SK-N-SH (cell line): ENCODE results near the gene FMN1. TPM values are rescaled to one million over a fixed set of nuclear protein-coding genes. Genes with fewer than 3 reads are reported as not detected.

Experiments
- CTCF ChIA-PET: fragments of 300-600, 350-600 bp; formaldehyde crosslinking; extraction: SDS; loops from one replicate; lab custom pipeline; 2021; lab: Yijun Ruan, JAX
- POLR2A ChIA-PET: fragments of 350-600 bp; sonication (Branson Sonifier 250); formaldehyde crosslinking; extraction: SDS; loops from one replicate; lab custom pipeline; 2020; ENCODE audit warnings: antibody characterized with exemption, inconsistent platforms; lab: Yijun Ruan, JAX
- DNase-seq: peaks from one replicate; pipeline ENCODE4 v3.0.0; 2012
- H2AFZ ChIP-seq: fragments of 200-600 bp; sonication (generic); 2 replicates; pipeline ENCODE4 v1.8.1; 2016; ENCODE audit warnings: antibody characterized with exemption, mild to moderate bottlenecking, low read depth
- H3F3A ChIP-seq: fragments of 200-600 bp; sonication (generic); replicated peaks from 2 replicates; pipeline ENCODE3; 2016; ENCODE audit warnings: antibody characterized with exemption, mild to moderate bottlenecking; ENCODE audit not compliant: insufficient read depth
- H3K27ac ChIP-seq, 2 experiments: fragments of 200-500 bp in 1 of 2; fragments of 200-600 bp in 1 of 2; sonication (Bioruptor generic) in 1 of 2; sonication (generic), shearing (Covaris generic) in 1 of 2; 2 replicates each; pipeline versions ENCODE4 v1.5.1 to v1.6.1; 2014 to 2016; ENCODE audit warnings: low read depth in 2 of 2, inconsistent platforms in 1 of 2, low read length in 1 of 2, mild to moderate bottlenecking in 1 of 2, mixed read lengths in 1 of 2
- H3K27me3 ChIP-seq: fragments of 200-600 bp; sonication (generic), shearing (Covaris generic); 2 replicates; pipeline ENCODE4 v1.6.1; 2016; ENCODE audit warnings: mixed run types; ENCODE audit not compliant: insufficient read depth
- H3K36me3 ChIP-seq, 2 experiments: fragments of 200-500 bp in 1 of 2; fragments of 200-600 bp in 1 of 2; sonication (Bioruptor generic) in 1 of 2; sonication (generic) in 1 of 2; replicated peaks in 1 of 2; 2 replicates each; pipeline versions ENCODE3 to v1.5.1; 2014 to 2016; ENCODE audit warnings: low read length in 1 of 2, mild to moderate bottlenecking in 1 of 2; ENCODE audit not compliant: insufficient read depth in 2 of 2, control insufficient read depth in 1 of 2
- H3K4me1 ChIP-seq, 2 experiments: fragments of 200-500 bp in 1 of 2; fragments of 200-600 bp in 1 of 2; sonication (Bioruptor generic) in 1 of 2; sonication (generic), shearing (Covaris generic) in 1 of 2; 2 replicates each; pipeline versions ENCODE4 v1.5.1 to v1.6.1; 2014 to 2016; ENCODE audit warnings: low read depth in 1 of 2, low read length in 1 of 2, mixed run types in 1 of 2; ENCODE audit not compliant: insufficient read depth in 2 of 2, control insufficient read depth in 1 of 2
- H3K4me2 ChIP-seq: fragments of 200-600 bp; sonication (generic), shearing (Covaris generic); 2 replicates; pipeline ENCODE4 v1.6.1; 2017; ENCODE audit warnings: mixed run types
- H3K4me3 ChIP-seq, 2 experiments: fragments of 200-500 bp in 1 of 2; fragments of 200-600 bp in 1 of 2; sonication (Bioruptor generic) in 1 of 2; sonication (generic), shearing (Covaris generic) in 1 of 2; 2 replicates each; pipeline versions ENCODE4 v1.5.1 to v1.8.1; 2014 to 2016; ENCODE audit warnings: low read depth in 2 of 2, inconsistent platforms in 1 of 2, low read length in 1 of 2, mild to moderate bottlenecking in 1 of 2, mixed read lengths in 1 of 2, moderate library complexity in 1 of 2
- H3K79me2 ChIP-seq: fragments of 200-600 bp; sonication (generic); 2 replicates; pipeline ENCODE4 v1.8.1; 2017; ENCODE audit warnings: mild to moderate bottlenecking; ENCODE audit not compliant: insufficient read depth
- H3K9ac ChIP-seq: fragments of 200-600 bp; sonication (generic); 2 replicates; pipeline ENCODE4 v1.6.1; 2017; ENCODE audit warnings: mixed run types
- H3K9me2 ChIP-seq: fragments of 200-600 bp; sonication (generic); 2 replicates; pipeline ENCODE4 v1.6.1; 2017; ENCODE audit warnings: mixed run types
- H3K9me3 ChIP-seq: fragments of 200-600 bp; sonication (generic); 2 replicates; pipeline ENCODE4 v1.6.1; 2017; ENCODE audit warnings: mixed run types, mild to moderate bottlenecking, moderate library complexity
- H4K20me1 ChIP-seq: fragments of 200-600 bp; sonication (generic); 2 replicates; pipeline ENCODE4 v1.6.1; 2017; ENCODE audit warnings: mild to moderate bottlenecking, mixed run types; ENCODE audit not compliant: insufficient read depth
- FOSL2 ChIP-seq: IDR thresholded peaks from 2 replicates; pipeline ENCODE4 v1.4.0; 2012; ENCODE audit warnings: low read depth, mild to moderate bottlenecking, moderate library complexity, borderline replicate concordance
- FOXM1 ChIP-seq: IDR thresholded peaks from 2 replicates; pipeline ENCODE4 v1.4.0; 2012; ENCODE audit warnings: low read depth, mild to moderate bottlenecking
- JUND ChIP-seq: IDR thresholded peaks from 2 replicates; pipeline ENCODE4 v1.4.0; 2012
- MXI1 ChIP-seq: IDR thresholded peaks from 2 replicates; pipeline ENCODE4 v1.6.1; 2012; ENCODE audit warnings: mild to moderate bottlenecking, low read depth, low read length, improper control_type of control experiment
- POLR2AphosphoS5 ChIP-seq: IDR thresholded peaks from 2 replicates; pipeline ENCODE4 v1.6.1; 2012; ENCODE audit warnings: low read depth, low read length
- RAD21 ChIP-seq: IDR thresholded peaks from 2 replicates; pipeline ENCODE4 v1.6.1; 2012; ENCODE audit warnings: mild to moderate bottlenecking, low read length
- SIN3A ChIP-seq: IDR thresholded peaks from 2 replicates; pipeline ENCODE4 v1.6.1; 2012; ENCODE audit warnings: low read depth, mild to moderate bottlenecking, low read length, moderate library complexity, borderline replicate concordance
- TAF1 ChIP-seq: IDR thresholded peaks from 2 replicates; pipeline ENCODE4 v1.6.1; 2012; ENCODE audit warnings: low read depth, mild to moderate bottlenecking, low read length, moderate library complexity, borderline replicate concordance
- WGBS: methylation state at CpG from one replicate; pipeline ENCODE4 v1.1.6; 2017; ENCODE audit warnings: low lambda C conversion rate; 5-methylcytosine and 5-hydroxymethylcytosine counted together
- polyA plus RNA-seq, 3 experiments: library from polyadenylated mRNA; depleted of rRNA; stranded (reverse); fragments of >200 nt; gene quantifications; 2 replicates each; pipeline ENCODE4 v1.2.3, GENCODE V29; 2012
- TF ChIP-seq, protein P1 (sequence below): fragments of 150-350 bp; IDR thresholded peaks from 2 replicates; pipeline ENCODE4 v1.6.1; 2016; ENCODE audit warnings: mild to moderate bottlenecking, low read depth, low read length

The FMN1 gene
- polyA plus RNA-seq, 1 of the 3 experiments (the other 2 are of a cell fraction): 9.1 TPM

DNA sequence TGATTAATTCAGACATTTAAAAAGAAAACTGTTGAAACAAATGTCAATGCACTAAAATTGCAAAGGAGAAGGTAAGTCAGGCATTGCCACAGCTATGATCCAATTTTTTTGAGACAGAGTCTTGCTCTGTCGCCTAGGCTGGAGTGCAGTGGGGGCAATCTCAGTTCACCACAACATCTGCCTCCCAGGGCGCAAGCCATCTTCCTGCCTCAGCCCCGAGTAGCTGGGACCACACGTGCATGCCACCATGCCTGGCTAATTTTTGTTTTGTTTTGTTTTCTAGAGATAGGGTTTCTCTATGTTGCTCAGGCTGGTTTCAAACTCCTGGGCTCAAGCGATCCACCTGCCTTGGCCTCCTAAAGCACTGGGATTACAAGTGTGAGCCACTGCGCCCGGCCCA lies 117.6 kb downstream of the FMN1 start:
- no peak overlapping the region for H2AFZ ChIP-seq
- H3K9me3 ChIP-seq: no peaks in the 10 kb centered on the region
- H3K9me2 ChIP-seq: no peaks in the 10 kb centered on the region
- H3K4me1 ChIP-seq: no peaks in the 10 kb centered on the region
- 93% methylated on average over 7 of the region's 7 CpGs for WGBS
- no peak for DNase-seq
- POLR2A ChIA-PET: no interaction called here
- no peaks in the 10 kb centered on the region for H3K27me3 ChIP-seq
- TF ChIP-seq MXI1 (no peak), FOSL2 (no peak), JUND (no peak), SIN3A (no peak), FOXM1 (no peak)
- no peak overlapping the region for H3K9ac ChIP-seq
- peaks cover 24% of the 10 kb centered on the region; the same call in 1 of the 2 replicates for H4K20me1 ChIP-seq
- no peak overlapping the region for H3K4me2 ChIP-seq
- CTCF ChIA-PET: interaction anchor here (1.5 to 5.9 kb wide), 2 partner anchors 9 to 624 kb away, joined by 4 to 26 read pairs; no protein-coding TSS in a partner anchor
- H3K4me3 ChIP-seq: no peak overlapping the region
- H3F3A ChIP-seq: peaks cover 19% of the 10 kb centered on the region
- no peak overlapping the region for H3K27ac ChIP-seq
- peaks cover 95% of the 10 kb centered on the region for H3K79me2 ChIP-seq
- peaks cover 2 to 60% of the 10 kb centered on the region in 2 experiments for H3K36me3 ChIP-seq

DNA sequence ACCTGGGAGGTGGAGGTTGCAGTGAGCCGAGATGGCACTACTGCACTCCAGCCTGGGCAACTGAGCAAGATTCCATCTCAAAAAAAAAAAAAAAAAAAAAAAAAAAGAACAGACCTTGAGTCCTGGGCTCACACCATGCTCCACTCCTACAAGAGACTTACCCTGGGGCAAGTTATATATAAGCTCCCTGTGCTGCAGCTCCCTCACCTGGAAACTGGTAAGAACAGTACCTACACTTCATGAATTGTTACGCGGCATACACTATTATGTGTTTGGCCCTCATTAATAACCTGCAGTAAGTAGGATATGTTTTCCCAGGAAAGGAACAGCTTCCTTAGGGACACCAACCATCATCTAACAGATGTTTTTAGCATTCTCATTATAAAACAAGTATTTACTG lies 119.6 kb downstream of the FMN1 start:
- H3K9me2 ChIP-seq: no peaks in the 10 kb centered on the region
- ChIA-PET CTCF (interaction anchor here (1.2 to 5.9 kb wide), 2 partner anchors 11 to 53 kb away, joined by 4 to 26 read pairs; no protein-coding TSS in a partner anchor), POLR2A (no interaction called here)
- 94% methylated on average over 3 of the region's 3 CpGs for WGBS
- H3K4me2 ChIP-seq: no peak overlapping the region
- no peak overlapping the region for H2AFZ ChIP-seq
- H3K36me3 ChIP-seq: peaks cover 2 to 44% of the 10 kb centered on the region in 2 experiments
- no peak for DNase-seq
- TF ChIP-seq TAF1 (no peak), RAD21 (peak; percentile 39)
- no peak overlapping the region for H3K27ac ChIP-seq
- peaks cover 96% of the 10 kb centered on the region for H3K79me2 ChIP-seq
- peaks cover 17% of the 10 kb centered on the region for H3F3A ChIP-seq
- no peak overlapping the region for H3K4me3 ChIP-seq
- no peaks in the 10 kb centered on the region for H3K9me3 ChIP-seq
- no peaks in the 10 kb centered on the region for H3K27me3 ChIP-seq
- no peak overlapping the region for H3K9ac ChIP-seq
- peaks cover 24% of the 10 kb centered on the region; the same call in 1 of the 2 replicates for H4K20me1 ChIP-seq
- H3K4me1 ChIP-seq: no peaks in the 10 kb centered on the region

GRCh38 chr15:33074212-33074611 lies 120.3 kb downstream of the FMN1 start:
- DNase-seq: no peak
- Histone ChIP-seq H3K79me2 (peaks cover 96% of the 10 kb centered on the region), H3K27ac (no peak overlapping the region), H3K36me3 (peaks cover 2 to 41% of the 10 kb centered on the region in 2 experiments), H3K4me1 (peaks cover under 1 to 2% of the 10 kb centered on the region in 2 experiments; a peak in 3 of 4 replicates), H3K9me2 (no peaks in the 10 kb centered on the region)
- CTCF ChIA-PET: interaction anchor here (1.2 to 5.9 kb wide), 2 partner anchors 12 to 52 kb away, joined by 4 to 26 read pairs; no protein-coding TSS in a partner anchor
- TF ChIP-seq, protein P1, sequence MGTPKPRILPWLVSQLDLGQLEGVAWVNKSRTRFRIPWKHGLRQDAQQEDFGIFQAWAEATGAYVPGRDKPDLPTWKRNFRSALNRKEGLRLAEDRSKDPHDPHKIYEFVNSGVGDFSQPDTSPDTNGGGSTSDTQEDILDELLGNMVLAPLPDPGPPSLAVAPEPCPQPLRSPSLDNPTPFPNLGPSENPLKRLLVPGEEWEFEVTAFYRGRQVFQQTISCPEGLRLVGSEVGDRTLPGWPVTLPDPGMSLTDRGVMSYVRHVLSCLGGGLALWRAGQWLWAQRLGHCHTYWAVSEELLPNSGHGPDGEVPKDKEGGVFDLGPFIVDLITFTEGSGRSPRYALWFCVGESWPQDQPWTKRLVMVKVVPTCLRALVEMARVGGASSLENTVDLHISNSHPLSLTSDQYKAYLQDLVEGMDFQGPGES: no peak
- TF ChIP-seq POLR2AphosphoS5: peak; percentile 1; the same call in 1 of the 2 replicates
- TF ChIP-seq, all 33 proteins: peak for 1
- 91% methylated on average over 3 of the region's 3 CpGs for WGBS
- Histone ChIP-seq H3K4me2 (no peak overlapping the region), H2AFZ (no peak overlapping the region), H3F3A (peaks cover 18% of the 10 kb centered on the region), H3K4me3 (no peak overlapping the region), H3K9ac (no peak overlapping the region), H3K27me3 (no peaks in the 10 kb centered on the region), H4K20me1 (peaks cover 24% of the 10 kb centered on the region; the same call in 1 of the 2 replicates), H3K9me3 (no peaks in the 10 kb centered on the region)
- POLR2A ChIA-PET: no interaction called here
